GM21423 (cell line): ENCODE results near the gene TTC31.
"Not testable (repeated sequence)": the region's sequence is repeated elsewhere in the genome, so short reads cannot be mapped to it uniquely, and the experiment has no call there.

Experiments
- ATAC-seq: cut with Tn5 transposase; IDR thresholded peaks from one replicate; pipeline ENCODE4 v1.9.1; 2021; ENCODE audit warnings: mild to moderate bottlenecking, moderate library complexity; ENCODE audit not compliant: unreplicated experiment

Gene TTC31

DNA sequence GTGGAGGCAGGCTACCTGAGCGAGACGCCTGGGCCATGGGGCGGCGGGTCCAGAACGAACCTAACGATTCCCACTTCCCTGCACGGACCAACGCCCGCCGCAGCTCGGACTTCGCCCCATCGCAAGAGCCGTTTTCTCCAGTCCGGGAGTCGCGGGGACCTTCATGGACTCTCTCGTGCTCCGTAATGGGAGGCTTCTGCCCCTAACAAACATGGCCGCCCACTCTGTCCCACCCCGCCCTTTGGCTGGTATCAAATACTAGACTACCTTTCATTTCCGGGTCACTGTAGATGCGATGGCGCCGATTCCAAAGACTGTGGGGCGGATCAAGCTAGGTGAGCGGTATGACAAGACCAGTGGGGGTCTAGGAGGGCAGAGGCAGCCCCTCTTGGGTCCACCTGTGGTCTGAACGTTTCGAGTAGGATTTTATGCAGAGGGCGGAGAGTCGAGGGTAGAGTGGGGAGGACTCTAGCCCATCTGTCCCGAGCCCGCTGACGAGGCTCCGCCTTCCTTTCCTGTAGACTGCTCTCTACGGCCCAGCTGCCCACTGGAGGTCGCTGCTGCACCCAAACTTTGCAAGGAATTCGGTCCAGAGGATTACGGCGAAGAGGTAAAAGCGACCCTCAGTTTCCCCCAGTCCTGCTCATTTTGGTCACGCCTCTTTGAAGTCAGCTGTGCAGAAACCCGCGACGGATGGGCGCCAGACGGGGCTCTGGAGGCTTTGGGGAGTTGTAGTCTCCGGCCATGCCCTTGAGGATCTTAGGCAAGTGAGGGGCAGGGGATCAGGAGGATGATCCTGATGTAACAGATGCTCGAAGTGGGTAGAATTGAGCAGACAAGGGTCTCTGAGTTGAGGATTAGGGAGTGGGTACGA, at the start of gene TTC31, which contains the start of gene CCDC142:
TSS of gene TTC31 (plus strand) at position 281 of the 874 bp plus-strand sequence. CDS start at position 296, 15 bp downstream.
TSS of gene CCDC142 (minus strand) at position 198 of the 874 bp plus-strand sequence. CDS start at position 37, 161 bp downstream.
- ATAC-seq = peak; percentile 93

DNA sequence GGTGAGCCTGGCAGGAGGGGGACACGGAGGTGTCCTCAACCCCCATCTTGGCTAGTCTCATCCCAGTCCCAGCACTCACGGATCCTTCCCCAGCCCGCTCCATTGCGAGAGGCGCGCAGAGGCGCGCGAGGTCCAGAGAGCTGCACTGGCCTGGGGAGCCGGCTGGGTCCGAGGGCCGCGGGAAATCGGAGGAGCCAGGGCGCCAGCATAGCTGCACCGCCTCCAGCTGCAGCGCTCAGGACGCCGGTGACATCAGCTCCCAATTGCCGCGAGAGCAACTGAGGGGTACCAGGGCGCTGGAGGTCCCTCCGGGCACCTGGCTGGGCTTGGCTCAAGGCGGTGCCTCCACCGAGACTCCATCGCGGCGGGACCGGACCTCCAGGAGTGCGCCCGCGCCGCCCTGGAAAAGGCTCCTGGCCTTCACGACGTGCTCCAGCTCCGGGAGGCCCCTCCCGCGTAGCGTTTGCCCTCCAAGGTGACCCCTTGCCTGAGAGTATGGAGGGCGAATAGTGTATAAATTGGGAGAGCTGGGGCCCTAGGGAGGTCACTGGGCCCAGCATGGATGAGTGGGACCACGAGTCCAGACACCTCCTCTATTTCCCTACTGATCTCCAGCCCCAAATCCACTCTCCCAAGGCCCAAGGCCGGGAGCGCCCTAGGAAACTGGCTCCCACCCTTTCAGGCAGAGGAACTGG, 46.6 kb upstream of the TTC31 start:
- ATAC-seq = no peak

DNA sequence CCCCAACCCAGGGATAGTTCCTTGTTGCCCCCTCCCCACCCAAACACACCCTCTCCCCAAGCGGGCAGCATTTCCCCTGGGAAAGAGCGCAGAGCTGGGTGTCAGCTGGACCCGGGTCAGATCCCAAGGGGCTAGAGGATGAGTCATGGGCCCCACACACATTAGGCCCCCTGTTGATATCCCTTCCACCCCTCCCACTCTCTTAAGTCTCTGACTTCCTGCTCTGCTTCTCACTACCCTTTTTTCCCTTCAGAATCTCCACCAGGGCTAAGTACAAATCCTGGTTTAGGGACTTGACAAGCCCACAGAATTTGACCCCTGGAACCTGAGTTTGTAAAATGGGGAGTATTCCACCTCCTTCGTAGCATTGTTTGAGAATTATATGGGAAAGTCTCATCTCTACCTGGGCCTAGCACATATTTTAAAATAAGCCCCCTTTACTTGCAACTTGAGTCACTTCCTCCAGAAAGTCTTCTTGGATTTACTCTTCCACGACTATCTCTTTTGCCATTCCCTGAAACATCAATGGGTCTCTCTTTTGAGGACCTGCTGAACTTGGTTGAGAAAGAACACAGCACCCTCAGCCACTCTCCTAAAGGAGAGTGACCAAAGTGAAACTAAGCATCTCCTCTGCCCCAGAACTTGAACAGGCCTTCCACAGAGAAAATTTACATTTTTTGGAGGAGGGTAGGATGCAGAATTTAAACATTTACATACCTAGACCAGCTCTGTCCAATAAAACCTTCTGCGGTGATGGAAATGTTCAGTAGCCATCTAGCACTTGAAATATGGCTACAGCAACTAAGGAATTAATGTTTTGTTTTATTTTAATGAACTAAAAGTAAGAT, 45.8 kb upstream of the TTC31 start:
- no peak for ATAC-seq

DNA sequence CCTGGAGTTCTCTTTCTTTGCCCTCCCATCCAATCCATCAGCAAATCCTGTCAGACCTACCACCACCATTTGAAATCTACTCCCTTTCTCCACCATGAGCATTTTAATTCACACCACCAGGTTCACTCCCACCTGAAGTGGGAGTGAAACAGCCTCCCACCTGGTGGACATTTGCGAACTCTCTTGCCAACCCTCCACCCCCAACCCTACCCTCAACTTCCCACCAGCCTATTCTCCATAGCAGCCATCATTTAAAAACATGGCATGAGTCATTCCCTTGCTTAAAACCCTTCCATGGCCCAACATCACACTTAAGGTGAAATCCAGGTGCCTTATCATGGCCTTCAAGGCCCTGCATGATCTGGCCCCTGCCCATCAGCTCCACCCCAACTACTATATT, 44.6 kb upstream of the TTC31 start:
- ATAC-seq = no peak

DNA sequence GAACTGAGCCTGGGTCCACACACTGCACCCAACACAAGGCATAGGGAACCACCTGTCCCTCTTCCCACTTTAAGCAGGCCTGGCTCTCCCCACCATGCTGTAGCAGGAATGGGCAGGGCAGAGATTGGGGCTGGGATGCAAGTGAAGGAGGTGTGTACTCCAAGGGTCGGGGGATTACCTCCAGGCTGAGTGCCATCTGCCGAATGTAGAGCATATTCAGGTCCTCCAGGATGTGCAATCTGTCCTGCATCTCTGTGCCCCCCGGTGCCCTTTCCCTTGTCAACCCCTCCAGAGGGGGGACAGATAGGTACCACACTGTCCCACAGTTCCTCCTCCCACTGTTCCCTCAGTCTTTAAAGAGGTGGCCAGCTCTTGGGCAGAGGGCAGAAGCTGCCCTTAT, 43.5 kb upstream of the TTC31 start:
- no peak for ATAC-seq

DNA sequence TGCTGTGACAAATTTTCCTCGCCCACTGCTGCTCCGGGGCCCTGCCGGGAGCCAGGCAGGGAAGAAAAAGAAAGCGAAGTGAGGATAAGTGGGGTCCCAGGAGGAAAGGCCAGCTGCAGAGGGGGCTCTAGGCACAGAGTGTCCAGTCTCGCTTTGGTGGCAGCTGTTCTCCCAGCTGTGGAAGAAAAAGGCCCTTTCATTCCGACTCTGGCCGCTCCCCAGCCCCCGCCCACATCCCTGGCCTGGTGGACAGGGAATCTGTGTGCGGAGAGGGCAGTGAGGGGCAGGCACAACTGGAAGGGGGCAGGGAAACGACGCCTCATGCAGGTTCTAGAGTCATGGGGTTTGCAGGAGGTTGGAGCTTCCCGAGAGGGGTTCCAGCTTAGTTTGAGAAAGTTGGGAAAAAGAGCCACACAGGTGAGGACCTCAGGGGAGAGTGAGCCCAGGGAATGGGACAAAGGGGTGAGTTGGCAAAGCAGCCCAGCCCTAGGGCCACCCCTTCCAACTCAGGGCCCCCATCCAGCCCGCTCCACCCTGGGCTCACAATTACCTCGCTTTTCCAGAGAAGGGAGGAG, 43.0 kb upstream of the TTC31 start:
- ATAC-seq = no peak

DNA sequence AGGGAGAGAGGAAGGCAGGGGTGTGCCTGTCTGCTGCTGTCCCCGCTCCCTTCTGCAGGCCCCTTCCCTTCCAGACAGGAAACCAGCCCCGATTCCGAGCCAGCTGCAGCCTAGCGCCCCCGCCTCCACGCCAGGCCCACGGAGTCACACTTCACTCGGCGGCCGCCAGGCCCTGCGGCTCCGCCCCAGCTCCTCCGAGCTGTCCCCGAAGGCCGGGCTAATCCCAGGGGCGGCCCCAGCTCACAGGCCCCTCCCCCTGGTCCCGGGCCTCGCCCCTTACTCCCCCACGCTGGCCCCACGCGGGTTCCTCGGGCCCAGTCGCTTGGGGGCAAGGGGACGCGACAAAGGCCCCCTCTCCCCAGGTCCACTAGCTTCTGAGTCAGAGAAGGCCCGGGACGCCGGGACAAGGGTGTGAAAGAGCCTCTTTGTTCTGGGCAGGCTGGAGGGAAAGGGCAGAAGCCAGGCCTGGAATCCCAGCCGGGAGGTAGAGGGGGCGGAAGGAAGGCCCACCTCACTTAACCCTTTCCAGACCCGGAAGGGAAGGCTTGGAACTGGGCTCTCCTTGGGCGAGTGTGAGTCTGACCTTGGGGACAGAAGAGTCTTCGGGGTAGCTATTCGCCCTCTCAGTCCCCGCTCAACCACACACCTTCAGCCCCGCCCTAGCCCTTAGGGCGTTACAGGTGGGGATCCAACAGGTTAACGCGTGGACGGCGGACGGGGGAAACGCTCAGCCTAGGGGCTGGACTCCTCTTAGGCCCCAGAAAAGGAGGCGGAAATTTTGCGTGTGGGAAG, 42.3 kb upstream of the TTC31 start:
- peak; percentile 80 for ATAC-seq

DNA sequence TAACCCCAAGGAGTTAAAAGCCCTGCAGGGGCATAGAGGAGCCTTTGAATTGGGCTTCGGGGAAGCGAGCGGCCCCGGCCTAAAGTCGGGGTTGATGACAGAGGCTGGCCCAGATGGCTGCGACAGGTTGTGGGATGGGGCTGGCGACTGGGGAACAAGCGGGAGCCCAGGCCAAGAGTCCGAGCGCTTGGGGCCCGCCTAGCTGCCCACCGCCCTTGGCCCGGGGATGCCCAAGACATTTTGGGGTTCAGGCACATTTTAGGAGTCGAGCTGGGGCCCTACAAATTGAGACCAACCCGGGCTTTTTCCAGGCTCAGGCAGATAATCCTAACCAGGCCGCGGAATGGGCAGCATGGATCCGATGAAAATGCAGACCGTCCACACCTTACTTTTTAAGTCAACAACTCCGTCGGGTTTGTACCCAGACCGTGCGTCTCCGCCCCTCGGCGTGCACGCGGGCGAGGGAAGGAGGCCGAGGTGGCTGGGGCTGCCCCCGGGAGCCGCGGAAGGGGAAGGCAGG, 41.7 kb upstream of the TTC31 start:
- peak; percentile 23 for ATAC-seq

DNA sequence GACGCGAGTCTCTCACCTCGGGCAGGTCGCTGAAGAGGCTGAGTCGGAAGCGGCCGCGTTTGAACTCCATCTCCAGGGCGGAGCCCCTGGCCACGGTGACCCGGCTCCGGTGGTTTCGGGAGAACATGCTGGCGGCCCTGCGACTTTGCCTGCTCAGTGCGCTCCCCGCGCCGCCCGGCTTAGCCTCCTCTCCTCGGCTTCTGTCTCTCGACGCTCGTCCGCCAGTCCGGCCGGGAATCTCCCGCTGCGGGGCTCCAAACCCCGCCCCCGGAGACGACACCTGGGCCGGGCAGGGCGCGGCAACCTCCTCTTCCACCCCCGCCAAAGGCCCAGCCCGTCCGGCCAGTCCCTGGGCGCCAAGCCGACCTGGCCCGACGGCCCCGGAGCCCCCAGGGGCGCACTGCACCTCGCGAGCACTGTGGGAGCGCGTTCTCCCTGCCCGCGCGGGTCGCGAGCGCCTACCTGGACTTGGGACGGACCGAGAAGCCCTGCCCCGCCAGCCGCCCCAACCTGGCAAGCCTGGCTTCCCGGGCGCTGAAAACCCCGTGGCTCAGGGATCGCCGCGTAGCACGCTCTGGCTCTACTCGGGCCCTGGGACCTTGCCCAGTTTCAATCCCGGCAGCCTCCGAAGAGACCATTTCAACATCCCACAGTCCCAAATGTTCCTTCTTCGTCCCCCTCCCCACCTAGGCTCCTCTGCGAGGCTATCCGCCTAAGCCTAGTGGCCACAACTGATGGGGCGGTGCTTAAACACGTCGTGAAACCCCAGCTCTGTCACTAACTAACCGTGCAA, 41.0 kb upstream of the TTC31 start, which contains the start of gene RTKN:
TSS of gene RTKN (minus strand) at position 248 of the 793 bp plus-strand sequence. CDS start at position 127, 121 bp downstream.
- ATAC-seq = peak; percentile 37

DNA sequence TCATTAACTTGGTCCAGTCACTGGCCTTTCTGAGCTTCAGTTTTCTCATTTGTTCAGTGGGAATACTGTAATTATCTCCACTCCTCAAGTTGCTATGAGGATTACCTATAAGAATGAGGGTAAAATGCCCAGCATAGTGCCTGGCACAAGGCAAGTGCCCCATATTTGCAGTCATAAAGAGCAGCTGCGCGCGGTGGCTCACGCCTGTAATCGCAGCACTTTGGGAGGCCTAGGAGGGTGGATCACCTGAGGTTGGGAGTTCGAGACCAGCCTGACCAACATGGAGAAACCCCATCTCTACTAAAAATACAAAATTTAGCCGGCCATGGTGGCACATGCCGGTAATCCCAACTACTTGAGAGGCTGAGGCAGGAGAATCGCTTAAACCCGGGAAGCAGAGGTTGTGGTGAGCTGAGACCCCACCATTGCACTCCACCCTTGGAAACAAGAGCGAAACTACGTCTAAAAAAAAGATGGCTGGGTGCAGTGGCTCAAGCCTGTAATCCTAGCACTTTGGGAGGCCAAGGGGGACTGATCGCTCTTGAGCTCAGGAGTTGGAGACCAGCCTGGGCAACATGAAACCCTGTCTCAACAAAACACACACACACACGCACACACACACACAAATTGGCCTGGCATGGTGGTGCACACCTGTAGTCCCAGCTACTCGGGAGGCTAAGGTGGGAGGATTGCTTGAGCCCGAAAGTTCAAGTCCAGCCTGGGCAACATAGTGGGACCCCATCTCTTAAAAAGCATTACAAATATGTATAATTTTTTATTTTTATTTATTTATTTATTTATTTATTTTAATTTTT, 40.2 kb upstream of the TTC31 start:
- ATAC-seq = not testable (repeated sequence)

DNA sequence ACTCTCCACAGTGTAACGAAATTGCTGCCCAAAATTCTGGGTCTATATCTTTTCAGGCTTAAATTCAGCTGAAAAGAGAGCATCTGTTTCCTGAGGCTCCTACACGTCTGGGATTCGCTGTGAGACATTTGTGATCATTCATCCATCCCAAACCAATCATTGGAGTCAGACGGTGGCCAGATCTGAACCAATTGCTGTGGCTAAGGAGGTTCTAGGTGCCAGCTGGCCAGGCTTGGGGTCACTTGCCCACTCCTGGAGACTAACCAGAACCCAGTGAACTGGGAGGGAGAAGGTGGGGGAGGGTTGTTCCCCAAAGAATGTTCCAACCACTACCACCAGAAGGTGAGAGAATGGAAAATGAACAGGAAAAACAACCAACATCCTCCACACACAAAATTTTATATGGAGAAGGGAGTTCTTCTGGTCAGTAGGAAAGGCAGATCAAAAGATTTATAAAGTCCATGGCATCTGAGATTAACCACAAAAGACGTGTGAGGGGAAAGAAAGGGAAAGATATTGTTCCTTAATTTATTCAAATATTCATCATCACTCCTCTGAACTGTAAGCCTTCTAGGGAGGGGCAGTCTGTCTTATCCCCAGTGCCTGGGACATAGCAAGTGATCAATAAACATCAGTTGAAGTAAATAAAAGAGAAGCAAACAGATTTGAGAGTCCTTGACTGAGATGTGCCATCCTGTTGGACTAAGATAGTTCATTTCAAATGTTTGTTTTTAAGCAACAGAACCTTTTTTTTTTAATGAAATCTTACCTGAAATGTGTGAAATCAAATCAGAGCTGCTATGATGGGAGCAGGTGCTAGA, 38.2 kb upstream of the TTC31 start:
- ATAC-seq = no peak

DNA sequence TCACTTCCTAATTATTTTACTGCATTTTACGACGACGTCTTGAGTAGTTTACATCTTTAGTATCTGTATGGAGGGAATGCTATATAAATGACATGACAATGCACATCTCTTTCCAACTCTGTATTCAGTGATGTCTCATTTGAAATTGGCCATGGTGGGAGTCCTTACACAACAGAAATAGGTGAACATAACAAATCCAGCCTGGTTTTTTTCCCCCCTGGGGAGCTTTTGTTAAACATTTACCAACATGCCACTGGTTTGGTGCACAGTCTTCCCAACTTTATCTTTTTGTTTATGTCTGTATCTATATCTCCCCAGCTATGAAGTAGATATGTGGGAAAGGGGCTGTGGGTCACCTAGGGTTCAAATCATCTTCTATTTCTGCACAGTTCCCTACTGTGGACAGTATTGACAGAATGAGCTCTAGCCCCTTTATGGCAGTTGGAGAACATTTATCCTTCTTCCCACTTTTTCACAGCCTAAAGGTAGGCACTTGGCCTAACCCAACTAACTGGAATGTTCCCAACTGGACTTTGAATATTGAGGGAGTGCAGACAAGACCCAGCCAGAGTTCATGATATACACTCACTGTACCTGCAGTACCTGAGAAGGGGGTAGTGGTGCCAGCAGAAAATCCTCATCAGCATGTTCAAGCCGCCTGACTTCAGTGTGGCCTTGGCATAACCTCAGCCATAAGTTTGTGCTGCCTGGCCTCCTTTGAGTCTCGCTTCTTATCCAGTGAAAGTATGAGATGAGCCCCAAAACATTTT, 35.5 kb upstream of the TTC31 start:
- ATAC-seq = no peak

DNA sequence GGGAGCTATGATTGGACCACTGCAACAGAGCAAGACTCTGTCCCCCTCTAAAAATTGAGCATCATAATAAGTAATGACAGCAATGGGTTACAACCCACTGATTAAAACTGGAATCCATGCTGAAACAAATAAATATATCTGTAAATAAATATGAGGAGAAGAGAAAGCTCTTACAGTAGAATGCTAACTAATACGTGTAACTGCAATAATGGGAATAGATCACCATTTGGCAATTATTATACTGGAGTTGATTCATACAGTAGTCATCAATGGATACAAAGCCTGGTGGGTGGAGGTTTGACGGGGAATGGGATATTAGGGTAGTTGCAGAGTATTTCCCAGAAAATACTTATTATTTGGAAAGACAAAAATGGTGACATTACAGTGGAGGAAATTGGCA, 34.1 kb upstream of the TTC31 start:
- no peak for ATAC-seq

DNA sequence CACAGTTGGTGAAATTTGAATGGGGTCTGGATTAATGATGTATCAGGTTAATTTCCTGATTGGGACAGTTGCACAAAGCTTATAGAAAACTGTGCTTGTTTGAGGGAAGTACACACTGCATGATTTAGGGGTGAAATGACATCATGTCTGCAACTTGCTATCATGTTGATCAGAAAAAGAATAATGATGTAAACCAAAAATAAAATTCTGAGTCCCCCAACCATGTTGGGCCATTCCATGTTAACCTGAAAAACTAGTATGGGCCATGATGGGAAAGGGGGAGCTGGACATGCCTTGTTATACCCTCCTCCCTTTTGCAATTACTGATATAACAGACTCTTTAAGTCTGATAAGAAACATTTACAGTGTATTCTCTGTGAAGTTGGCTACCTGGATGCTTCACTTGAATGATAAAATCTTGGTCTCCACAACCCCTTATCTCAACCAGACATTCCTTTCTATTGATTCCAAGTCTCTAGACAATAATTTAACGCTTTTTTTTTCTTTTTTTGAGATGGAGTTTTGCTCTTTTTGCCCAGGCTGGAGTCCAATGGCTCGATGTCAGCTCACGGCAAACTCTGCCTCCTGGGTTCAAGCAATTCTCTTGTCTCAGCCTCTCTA, 32.2 kb upstream of the TTC31 start:
- no peak for ATAC-seq

DNA sequence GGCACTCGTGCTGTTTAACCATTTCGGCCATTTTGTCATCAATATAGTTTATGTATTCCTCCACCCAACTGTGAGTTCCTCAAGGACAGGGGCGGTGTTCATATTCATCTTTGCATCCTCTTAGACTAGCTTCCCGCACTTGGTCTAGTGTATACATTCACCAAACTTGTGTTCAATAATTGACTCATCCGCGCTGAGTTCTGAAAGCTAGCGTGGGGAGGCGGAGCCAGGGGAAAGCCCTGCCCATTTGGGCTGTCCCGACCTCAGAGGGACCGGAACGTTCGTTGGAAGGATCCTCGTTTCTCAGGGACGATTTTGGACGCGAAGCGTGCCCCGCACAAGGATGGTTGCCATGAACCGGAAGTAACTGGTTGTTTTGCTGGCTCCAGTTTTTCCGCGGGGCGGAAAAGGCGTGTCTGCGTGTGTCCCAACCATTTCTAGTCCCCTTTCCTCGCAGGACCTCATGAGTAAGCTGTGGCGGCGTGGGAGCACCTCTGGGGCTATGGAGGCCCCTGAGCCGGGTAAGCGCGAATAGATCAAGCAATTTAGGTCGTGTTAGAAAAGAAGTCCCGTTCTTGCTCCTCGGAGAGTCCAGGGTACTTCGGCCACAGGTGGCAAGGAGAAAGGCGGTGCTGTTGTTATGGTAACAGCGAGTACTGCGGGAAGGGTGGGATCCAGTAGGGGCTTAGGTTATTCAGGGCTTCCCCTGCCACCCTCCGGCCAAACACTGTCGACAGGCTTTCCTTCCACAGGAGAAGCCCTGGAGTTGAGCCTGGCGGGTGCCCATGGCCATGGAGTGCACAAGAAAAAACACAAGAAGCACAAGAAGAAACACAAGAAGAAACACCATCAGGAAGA, 28.0 kb upstream of the TTC31 start, which contains the start of gene INO80B:
TSS of gene INO80B (plus strand) at position 434 of the 858 bp plus-strand sequence. CDS start at position 464, 30 bp downstream.
- peak; percentile 42 for ATAC-seq
